HAP-1 (cell line): ENCODE data around the gene POLR1C.
"Not testable (repeated sequence)": the region's sequence is repeated elsewhere in the genome, so short reads cannot be mapped to it uniquely, and the experiment has no call there.

Experiments used
- DNase-seq, 2 experiments: peaks; one replicate each; pipeline ENCODE4 v3.0.0-alpha.2; 2016 to 2020; ENCODE audit warnings: low spot score in 2 of 2
- H3K27me3 ChIP-seq: fragments of 250-450 bp; sonication (Bioruptor Pico); 2 replicates; pipeline ENCODE4 v1.5.1; 2020; ENCODE audit warnings: low read depth, mild to moderate bottlenecking, moderate library complexity
- H3K36me3 ChIP-seq: fragments of 250-450 bp; sonication (Bioruptor Pico); replicated peaks from 2 replicates; pipeline ENCODE4 v1.5.1; 2020; ENCODE audit warnings: mild to moderate bottlenecking
- H3K4me1 ChIP-seq: fragments of 250-450 bp; sonication (Bioruptor Pico); 2 replicates; pipeline ENCODE4 v1.5.1; 2020; ENCODE audit warnings: mild to moderate bottlenecking
- H3K4me3 ChIP-seq: fragments of 250-450 bp; sonication (Bioruptor Pico); 2 replicates; pipeline ENCODE4 v1.5.1; 2020; ENCODE audit warnings: mild to moderate bottlenecking, moderate library complexity
- H3K9me3 ChIP-seq: fragments of 250-450 bp; sonication (Bioruptor Pico); 2 replicates; pipeline ENCODE4 v1.5.1; 2020; ENCODE audit warnings: mild to moderate bottlenecking, moderate library complexity
- in situ Hi-C: fragments of 300-500 bp; cut with MboI; formaldehyde crosslinking; loops from 3 replicates; pipeline ENCODE4 v1.14.3; 2020; ENCODE audit warnings: low sequenced_read_pairs, inconsistent platforms, mixed read lengths

POLR1C gene

DNA sequence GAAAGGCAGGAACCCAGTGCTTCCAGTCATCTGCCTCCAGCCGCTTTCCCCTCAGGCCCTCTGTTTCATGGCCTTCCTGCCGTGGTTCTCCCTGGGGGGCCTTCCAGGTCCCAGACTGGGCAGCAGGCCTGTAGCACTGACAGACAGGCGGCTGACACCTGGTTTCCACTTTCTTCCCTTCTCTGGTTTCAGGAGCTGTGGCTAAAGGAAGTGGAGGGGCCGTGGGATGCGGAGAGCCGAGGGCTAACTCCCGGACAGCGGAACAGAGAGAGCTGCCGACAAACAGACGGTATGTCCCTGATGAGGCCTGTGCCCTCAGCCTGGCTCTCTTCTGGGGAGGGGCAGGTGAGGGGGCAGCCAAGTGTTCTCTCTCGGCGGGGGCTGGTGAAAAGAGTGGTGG is 19.2 kb upstream of the POLR1C start:
- H3K9me3 ChIP-seq, result no peaks in the 10 kb centered on the region
- DNase-seq, result no peak
- in situ Hi-C loops, result no loop called here
- H3K4me3 ChIP-seq, result no peak overlapping the region
- H3K27me3 ChIP-seq, result no peaks in the 10 kb centered on the region
- H3K4me1 ChIP-seq, result no peaks in the 10 kb centered on the region
- H3K36me3 ChIP-seq, result peaks cover 38% of the 10 kb centered on the region

- H3K4me1 ChIP-seq, DNase-seq, H3K9me3 ChIP-seq, in situ Hi-C loops, H3K4me3 ChIP-seq, H3K27me3 ChIP-seq: not testable (repeated sequence)
- peaks cover 42% of the 10 kb centered on the region for H3K36me3 ChIP-seq
These were observed 18.6 kb upstream of the POLR1C start for GRCh38 chr6:43498291-43498690.

DNA sequence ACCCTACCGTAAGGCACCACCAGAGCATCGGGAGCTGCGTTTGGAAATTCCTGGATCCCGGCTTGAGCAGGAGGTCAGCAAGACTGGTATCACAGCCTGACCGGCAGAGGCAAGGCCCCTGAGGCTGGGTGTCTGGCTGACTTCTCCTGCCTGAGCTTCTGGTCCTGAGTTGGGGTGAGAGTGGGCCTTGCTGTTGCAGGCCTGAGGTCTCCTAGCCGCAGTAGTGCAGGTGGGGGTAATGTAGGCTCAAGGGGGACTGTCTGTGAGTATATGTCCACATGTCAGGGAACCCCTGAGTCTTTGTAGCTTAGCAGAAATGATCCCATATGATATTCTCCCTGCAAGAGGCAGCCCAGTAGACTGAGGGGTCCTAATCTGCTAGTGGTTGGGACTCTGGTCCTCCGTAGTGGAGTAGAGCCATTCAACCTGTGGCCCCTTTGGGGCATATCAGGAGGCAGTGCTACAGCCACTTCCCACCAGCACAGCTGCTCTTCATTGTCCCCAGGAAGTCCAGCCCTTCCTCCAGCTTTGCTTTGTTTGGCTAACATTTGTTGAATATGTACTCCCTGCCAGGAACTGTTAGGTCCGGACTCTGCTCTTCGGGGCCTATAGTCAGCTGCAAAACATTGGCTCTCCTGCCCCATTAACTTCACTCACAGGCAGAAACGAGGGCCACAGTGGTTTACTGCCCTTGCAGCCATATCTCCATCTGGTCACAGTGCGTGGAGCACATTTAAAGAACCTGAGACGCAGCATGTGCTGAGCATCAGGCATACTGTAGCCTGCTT is 17.7 kb upstream of the POLR1C start:
- no peak overlapping the region for H3K4me3 ChIP-seq
- H3K27me3 ChIP-seq, result no peaks in the 10 kb centered on the region
- H3K4me1 ChIP-seq, result no peaks in the 10 kb centered on the region
- no peaks in the 10 kb centered on the region for H3K9me3 ChIP-seq
- in situ Hi-C loops, result no loop called here
- DNase-seq, result no peak
- H3K36me3 ChIP-seq, result peaks cover 47% of the 10 kb centered on the region

- Histone ChIP-seq H3K27me3 (no peaks in the 10 kb centered on the region), H3K36me3 (peaks cover 52% of the 10 kb centered on the region), H3K9me3 (no peaks in the 10 kb centered on the region), H3K4me1 (no peaks in the 10 kb centered on the region), H3K4me3 (no peak overlapping the region)
- no peak for DNase-seq
- in situ Hi-C loops, result loop anchor here (10.0 kb wide), 1 partner anchor 146 kb away; no protein-coding TSS in a partner anchor
These were observed 16.0 kb upstream of the POLR1C start for GRCh38 chr6:43500921-43501320.

GRCh38 chr6:43502666-43503065 is 14.2 kb upstream of the POLR1C start:
- Histone ChIP-seq H3K4me3 (no peak overlapping the region), H3K9me3 (no peaks in the 10 kb centered on the region), H3K27me3 (no peaks in the 10 kb centered on the region), H3K36me3 (peaks cover 53% of the 10 kb centered on the region), H3K4me1 (no peaks in the 10 kb centered on the region)
- no peak for DNase-seq
- in situ Hi-C loops, result loop anchor here (10.0 kb wide), 1 partner anchor 148 kb away; no protein-coding TSS in a partner anchor

DNA sequence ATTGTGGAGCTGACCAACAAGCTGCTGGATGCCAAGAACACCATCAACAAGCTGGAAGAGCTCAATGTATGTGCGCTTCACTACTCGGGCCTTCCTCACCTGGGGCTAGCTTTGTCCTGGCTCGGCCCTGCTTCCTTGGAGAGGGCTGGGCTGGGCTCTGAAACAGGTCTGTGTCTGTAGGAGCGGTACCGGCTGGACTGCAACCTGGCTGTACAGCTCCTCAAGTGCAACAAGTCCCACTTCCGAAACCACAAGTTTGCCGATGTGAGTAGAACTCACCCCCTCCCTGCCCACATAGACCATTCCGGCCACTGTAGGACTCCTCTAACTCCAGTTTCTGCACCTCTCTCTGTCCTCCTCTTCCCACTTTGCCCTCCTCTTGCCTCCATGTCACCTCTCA is 13.4 kb upstream of the POLR1C start:
- no peak for DNase-seq
- Histone ChIP-seq H3K36me3 (peaks cover 49% of the 10 kb centered on the region), H3K4me1 (no peaks in the 10 kb centered on the region), H3K9me3 (no peaks in the 10 kb centered on the region), H3K27me3 (no peaks in the 10 kb centered on the region), H3K4me3 (no peak overlapping the region)
- in situ Hi-C loops, result loop anchor here (10.0 kb wide), 1 partner anchor 149 kb away; no protein-coding TSS in a partner anchor

DNA sequence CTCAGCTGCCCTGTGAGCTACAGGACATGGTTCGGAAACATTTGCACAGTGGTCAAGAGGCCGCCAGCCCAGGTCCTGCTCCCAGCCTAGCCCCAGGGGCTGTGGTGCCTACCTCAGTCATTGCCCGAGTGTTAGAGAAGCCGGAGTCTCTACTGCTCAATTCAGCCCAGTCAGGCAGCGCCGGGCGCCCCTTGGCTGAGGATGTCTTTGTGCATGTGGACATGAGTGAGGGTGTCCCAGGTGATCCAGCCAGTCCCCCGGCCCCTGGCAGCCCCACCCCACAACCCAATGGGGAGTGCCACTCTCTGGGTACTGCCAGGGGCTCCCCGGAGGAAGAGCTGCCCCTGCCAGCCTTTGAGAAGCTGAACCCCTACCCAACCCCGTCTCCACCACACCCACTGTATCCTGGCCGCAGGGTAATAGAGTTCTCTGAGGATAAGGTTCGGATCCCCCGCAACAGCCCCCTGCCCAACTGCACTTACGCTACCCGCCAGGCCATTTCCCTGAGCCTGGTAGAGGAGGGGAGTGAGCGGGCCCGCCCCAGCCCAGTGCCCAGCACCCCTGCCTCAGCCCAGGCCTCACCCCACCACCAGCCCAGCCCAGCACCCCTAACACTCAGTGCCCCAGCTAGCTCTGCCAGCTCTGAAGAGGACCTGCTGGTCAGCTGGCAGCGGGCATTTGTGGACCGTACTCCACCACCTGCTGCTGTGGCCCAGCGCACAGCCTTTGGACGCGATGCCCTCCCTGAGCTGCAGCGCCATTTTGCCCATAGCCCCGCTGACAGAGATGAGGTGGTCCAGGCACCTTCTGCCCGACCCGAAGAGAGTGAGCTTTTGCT is 11.9 kb upstream of the POLR1C start:
- Histone ChIP-seq H3K36me3 (peaks cover 37% of the 10 kb centered on the region), H3K9me3 (no peaks in the 10 kb centered on the region), H3K4me1 (0 out of 2 replicates have a peak, but pooled peaks cover 2% of the 10 kb centered on the region), H3K27me3 (no peaks in the 10 kb centered on the region), H3K4me3 (no peak overlapping the region)
- in situ Hi-C loops, result loop anchor here (5.0 to 10.0 kb wide), 2 partner anchors 150 to 243 kb away; no protein-coding TSS in a partner anchor
- no peak for DNase-seq

- Histone ChIP-seq H3K27me3 (no peaks in the 10 kb centered on the region), H3K9me3 (no peaks in the 10 kb centered on the region), H3K36me3 (peaks cover 31% of the 10 kb centered on the region), H3K4me3 (no peak overlapping the region), H3K4me1 (peaks cover 6% of the 10 kb centered on the region; the same call in 1 of the 2 replicates)
- in situ Hi-C loops, result loop anchor here (5.0 to 10.0 kb wide), 2 partner anchors 151 to 243 kb away; no protein-coding TSS in a partner anchor
- DNase-seq, result no peak
These were observed 11.2 kb upstream of the POLR1C start for GRCh38 chr6:43505718-43506117.

DNA sequence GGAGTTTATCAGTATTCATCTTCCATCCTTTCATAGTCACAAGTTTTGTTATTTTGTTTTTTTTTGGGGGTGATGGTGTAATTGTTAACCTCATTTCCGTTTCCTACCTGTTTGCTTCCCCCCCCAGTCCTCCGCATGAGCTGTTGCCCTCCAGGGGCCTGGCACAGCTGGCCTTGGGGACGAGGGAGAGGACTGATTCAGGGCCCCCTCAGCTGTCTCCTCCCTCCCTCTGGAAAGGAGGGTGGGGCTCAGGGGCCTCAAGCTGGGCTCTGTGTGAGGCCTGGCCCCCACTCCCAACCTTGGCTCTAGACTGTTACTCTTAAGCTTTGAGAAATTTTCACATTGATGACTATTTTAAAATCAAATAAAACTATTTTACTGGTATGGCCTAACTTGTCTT is 10.7 kb upstream of the POLR1C start:
- in situ Hi-C loops, result loop anchor here (5.0 to 10.0 kb wide), 2 partner anchors 151 to 244 kb away; no protein-coding TSS in a partner anchor
- H3K9me3 ChIP-seq, result no peaks in the 10 kb centered on the region
- no peaks in the 10 kb centered on the region for H3K27me3 ChIP-seq
- H3K4me3 ChIP-seq, result no peak overlapping the region
- peaks cover 31% of the 10 kb centered on the region for H3K36me3 ChIP-seq
- peaks cover 6% of the 10 kb centered on the region; the same call in 1 of the 2 replicates for H3K4me1 ChIP-seq
- no peak for DNase-seq

DNA sequence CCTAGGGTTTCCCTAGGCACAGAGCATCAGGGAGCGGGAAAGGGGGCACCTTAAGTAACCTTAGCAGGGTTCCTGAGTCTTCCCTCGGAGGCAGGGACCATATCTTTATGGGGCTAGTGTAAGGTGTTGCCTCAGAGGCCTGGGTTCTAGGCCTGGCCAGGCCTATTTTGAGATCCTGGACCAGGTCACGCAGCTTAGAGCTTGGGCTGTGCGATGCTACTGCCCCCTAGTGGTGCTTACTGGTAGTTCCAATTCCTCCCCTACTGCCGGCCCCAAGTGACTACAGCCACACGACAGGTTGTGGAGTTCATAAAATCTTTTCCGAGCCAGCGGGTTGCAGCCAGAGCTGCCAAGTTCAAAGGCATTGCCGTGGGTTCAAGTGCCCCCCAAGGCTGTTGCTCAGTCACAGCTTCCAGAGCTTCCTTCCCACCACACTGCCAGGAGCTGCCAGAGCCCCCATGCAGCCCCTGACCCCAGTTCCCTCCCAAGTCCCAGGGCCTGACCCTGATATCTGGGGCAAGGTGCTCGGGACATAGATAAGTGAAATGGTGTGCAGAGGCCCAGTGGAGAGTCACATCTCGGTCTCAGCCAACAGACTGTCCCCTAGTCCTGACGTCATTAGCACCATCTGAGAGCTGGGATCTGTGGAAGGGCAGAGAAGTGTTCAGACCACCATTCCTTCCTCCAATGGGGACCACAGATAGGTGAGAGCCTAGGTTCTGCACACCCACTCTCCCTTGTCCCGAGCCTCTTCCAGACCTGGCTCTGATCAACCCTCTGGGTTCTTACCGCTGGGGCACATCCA is 10.0 kb upstream of the POLR1C start:
- H3K9me3 ChIP-seq, result no peaks in the 10 kb centered on the region
- H3K27me3 ChIP-seq, result no peaks in the 10 kb centered on the region
- in situ Hi-C loops, result loop anchor here (5.0 to 10.0 kb wide), 2 partner anchors 152 to 245 kb away; no protein-coding TSS in a partner anchor
- peak; percentile 71 to 87 for DNase-seq
- H3K4me3 ChIP-seq, result no peak overlapping the region
- peaks cover 35% of the 10 kb centered on the region for H3K36me3 ChIP-seq
- peaks cover 6% of the 10 kb centered on the region; the same call in 1 of the 2 replicates for H3K4me1 ChIP-seq

DNA sequence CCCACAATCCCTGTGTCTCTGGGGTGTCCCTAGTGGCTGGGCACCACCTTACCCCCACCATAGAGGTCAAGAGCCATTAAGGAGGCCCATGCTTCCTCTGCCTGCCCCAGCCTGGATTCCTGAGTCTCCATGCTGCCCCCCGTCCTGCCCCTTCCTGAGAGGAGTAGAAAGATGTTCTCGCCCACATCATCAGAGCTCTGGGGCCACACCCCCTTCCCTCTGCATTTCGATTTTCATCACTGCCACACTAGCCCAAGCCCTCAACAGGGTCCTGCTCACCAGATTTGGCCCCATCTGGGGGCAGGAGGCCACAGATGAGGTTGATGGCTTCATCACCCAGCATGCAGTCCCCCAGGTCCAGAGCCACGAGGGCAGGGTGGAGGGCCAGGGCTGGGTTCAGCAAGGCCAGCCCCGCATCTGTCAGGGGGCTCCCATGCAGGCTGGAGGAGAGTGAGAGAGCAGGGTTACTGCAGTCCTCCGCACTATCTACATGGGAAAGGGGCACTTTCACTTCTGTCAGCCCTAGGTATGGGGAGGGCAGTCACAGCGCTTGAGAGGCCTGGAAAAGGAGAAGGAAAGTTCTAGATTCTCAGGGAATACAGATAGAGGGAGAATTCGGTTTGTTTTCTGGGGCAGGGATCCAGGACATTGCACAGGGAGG is 8.3 kb upstream of the POLR1C start:
- Histone ChIP-seq H3K4me1 (peaks cover 6% of the 10 kb centered on the region; the same call in 1 of the 2 replicates), H3K9me3 (no peaks in the 10 kb centered on the region), H3K4me3 (no peak overlapping the region), H3K27me3 (no peaks in the 10 kb centered on the region), H3K36me3 (peaks cover 35% of the 10 kb centered on the region)
- no peak for DNase-seq
- in situ Hi-C loops, result loop anchor here (5.0 to 10.0 kb wide), 2 partner anchors 154 to 246 kb away; no protein-coding TSS in a partner anchor

DNA sequence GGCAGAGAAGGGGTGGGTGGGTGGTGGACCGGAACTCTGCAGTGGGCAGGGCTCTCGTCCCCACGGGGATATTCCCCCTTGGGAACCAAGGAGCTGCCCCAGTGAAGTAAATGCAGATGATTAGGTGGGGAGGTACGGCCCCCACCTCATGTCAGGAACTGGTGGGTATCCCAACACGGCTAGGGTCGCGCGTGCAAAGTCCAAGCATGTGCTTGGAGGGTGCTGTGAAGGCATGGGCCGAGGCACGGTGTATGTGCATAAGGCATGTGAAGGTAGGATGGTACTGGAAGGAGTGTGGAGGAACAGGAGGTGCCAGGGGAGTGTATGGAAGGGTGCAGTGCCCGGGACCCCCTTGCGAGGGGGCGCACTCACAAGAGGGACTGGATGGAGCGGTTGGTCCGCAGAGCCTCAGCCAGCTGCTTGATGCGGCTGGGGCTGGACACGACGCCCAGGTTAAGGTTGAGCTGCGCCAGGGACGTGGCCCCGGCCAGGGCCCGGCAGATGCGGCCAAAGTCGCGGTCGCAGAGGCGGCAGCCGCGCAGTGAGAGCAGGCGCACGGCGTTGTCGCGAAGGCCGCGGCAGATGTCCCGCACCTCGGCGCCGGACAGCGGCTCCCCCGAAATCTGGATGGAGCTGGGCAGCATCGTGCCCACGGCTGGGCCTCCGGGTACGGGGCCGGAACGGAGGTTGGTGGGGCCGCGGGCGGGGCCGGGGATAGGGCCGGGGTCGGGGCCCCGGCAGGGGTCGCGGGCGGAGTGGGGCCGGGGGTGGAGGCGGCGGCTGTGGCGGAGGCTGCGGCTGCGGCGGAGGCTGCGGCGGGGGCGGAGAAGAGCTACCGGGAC is 7.5 kb upstream of the POLR1C start:
- no peak for DNase-seq
- Histone ChIP-seq H3K4me1 (peaks cover 6% of the 10 kb centered on the region; the same call in 1 of the 2 replicates), H3K36me3 (peaks cover 37% of the 10 kb centered on the region), H3K4me3 (peak overlapping the region; percentile 40; the same call in 1 of the 2 replicates), H3K27me3 (no peaks in the 10 kb centered on the region), H3K9me3 (no peaks in the 10 kb centered on the region)
- in situ Hi-C loops, result loop anchor here (5.0 to 10.0 kb wide), 2 partner anchors 155 to 247 kb away; no protein-coding TSS in a partner anchor
